NCI-H1436 treated with DMSO at 0.1 percent for 48 hours (cell line): ENCODE results near the gene AGO4.
A peak's percentile ranks its signal among the peaks of the same experiment; 100 is the strongest.
"Not testable (repeated sequence)": the region's sequence is repeated elsewhere in the genome, so short reads cannot be mapped to it uniquely, and the experiment has no call there.

ENCODE experiments used
- DNase-seq: peaks from one replicate; lab custom pipeline; 2025; lab: John Stamatoyannopoulos, UW

The AGO4 gene

GRCh38 chr1:35863881-35864625, 56.2 kb downstream of the AGO4 start:
- DNase-seq, result no peak

GRCh38 chr1:35864813-35865212, 57.0 kb downstream of the AGO4 start:
- no peak for DNase-seq

GRCh38 chr1:35866991-35867390, 59.2 kb downstream of the AGO4 start:
- no peak for DNase-seq

GRCh38 chr1:35869245-35869950, 61.6 kb downstream of the AGO4 start:
- DNase-seq, result not testable (repeated sequence)

GRCh38 chr1:35870651-35871309, 63.0 kb downstream of the AGO4 start:
- no peak for DNase-seq

- no peak for DNase-seq
Measured at GRCh38 chr1:35873243-35873750, 65.5 kb downstream of the AGO4 start.

- DNase-seq, result not testable (repeated sequence)
Measured at GRCh38 chr1:35874115-35874514, 66.3 kb downstream of the AGO4 start.

- DNase-seq, result no peak
Measured at GRCh38 chr1:35876988-35877387, 69.2 kb downstream of the AGO4 start.

- no peak for DNase-seq
Measured at GRCh38 chr1:35881850-35882273, 74.0 kb downstream of the AGO4 start.

GRCh38 chr1:35882586-35882944, 74.7 kb downstream of the AGO4 start:
- DNase-seq, result no peak

GRCh38 chr1:35882945-35883634, 75.3 kb downstream of the AGO4 start, which contains the start of gene AGO1:
Gene AGO1 (plus strand): TSS chr1:35883209. CDS start chr1:35883422, 213 bp downstream.
- DNase-seq, result peak; percentile 35

GRCh38 chr1:35883635-35884101, 75.9 kb downstream of the AGO4 start:
- no peak for DNase-seq

GRCh38 chr1:35884934-35885333, 77.1 kb downstream of the AGO4 start:
- DNase-seq, result no peak

- DNase-seq, result no peak
Measured at GRCh38 chr1:35885961-35886558, 78.2 kb downstream of the AGO4 start.

- DNase-seq, result no peak
Measured at GRCh38 chr1:35886577-35887431, 79.0 kb downstream of the AGO4 start.

GRCh38 chr1:35887508-35887907, 79.7 kb downstream of the AGO4 start:
- DNase-seq, result no peak

- DNase-seq, result no peak
Measured at GRCh38 chr1:35888255-35888654, 80.4 kb downstream of the AGO4 start.

- DNase-seq, result not testable (repeated sequence)
Measured at GRCh38 chr1:35888981-35889380, 81.2 kb downstream of the AGO4 start.

GRCh38 chr1:35893051-35893879, 85.4 kb downstream of the AGO4 start:
- DNase-seq, result no peak

- DNase-seq, result no peak
Measured at GRCh38 chr1:35894183-35894582, 86.4 kb downstream of the AGO4 start.
